ENCODE results near the gene LARP7. TPM values are rescaled to one million over a fixed set of nuclear protein-coding genes. Genes with fewer than 3 reads are reported as not detected.
"Not testable (repeated sequence)": the region's sequence is repeated elsewhere in the genome, so short reads cannot be mapped to it uniquely, and the experiment has no call there.

Gene LARP7
- polyA plus RNA-seq (2012; ENCODE audit: low read depth, missing spikeins): 47.4 TPM

DNA sequence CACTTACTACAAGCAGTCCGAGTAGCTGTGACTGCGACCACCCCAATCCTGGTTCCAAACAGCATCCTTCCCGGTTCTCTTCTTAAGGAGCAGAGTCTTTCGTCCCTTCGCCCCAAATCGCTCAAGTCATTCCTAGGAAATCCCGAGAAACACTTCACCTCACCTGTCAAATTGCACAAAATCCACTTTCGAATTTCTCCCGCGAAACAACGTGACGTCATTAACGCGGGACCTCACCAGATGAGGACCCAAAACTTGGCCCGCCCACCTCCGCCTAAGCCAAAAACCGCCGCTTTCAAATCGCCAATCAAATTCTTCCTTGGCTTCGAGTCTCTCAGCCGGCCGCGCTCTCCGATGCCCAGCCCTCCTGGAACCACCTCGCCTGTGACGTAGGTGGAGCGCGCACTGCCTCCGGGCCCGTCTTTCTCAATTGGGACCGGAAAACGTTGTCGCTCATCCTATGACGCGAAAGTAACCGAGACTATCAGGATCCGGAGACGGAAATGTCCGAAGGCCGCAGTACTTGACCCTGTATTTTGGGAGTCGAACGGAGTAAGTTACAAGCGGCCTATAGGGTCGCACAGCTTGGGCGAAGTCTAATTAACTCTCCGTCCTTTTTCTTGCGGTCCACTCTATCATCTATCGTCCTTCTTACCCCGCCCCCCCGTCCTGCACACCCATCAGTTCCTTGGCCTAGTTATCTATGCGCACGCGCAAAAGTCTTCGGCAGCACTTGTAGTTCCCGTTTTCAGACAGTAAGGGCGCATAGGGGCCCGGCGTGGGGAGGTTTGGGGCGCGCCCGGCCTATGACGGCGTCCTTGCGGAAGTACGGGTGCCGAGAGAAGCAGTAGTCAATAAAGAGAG is at the start of gene LARP7, which contains the start of gene ZGRF1:
LARP7 (plus strand) TSS at position 456 of the 864 bp plus-strand sequence. CDS start 7,527 bp downstream, outside the sequence.
ZGRF1 (minus strand) TSS at position 222 of the 864 bp plus-strand sequence. CDS start 3,733 bp downstream, outside the sequence.
- FAIRE-seq (peak; percentile 98), DNase-seq (ENCODE audit: insufficient read length, low spot score) (peak; percentile 62)
- TF ChIP-seq POLR2A (IDR thresholded peaks at IDR 0.05; ENCODE audit: low read depth, low read length) (peak; percentile 67; the same call in 1 of the 2 replicates), TAF1 (IDR thresholded peaks at IDR 0.05; ENCODE audit: low read depth, low read length) (0 out of 2 replicates have a peak, but pooled peaks have one; percentile 25), POLR2AphosphoS5 (IDR thresholded peaks at IDR 0.05; ENCODE audit: low read depth, low read length) (peak; percentile 65), PAX5 (IDR thresholded peaks at IDR 0.05; ENCODE audit: insufficient read depth, low read length, severe bottlenecking) (no peak), POU2F2 (IDR thresholded peaks at IDR 0.05; ENCODE audit: low read depth, low read length) (peak; percentile 33; the same call in 1 of the 2 replicates), SPI1 (IDR thresholded peaks at IDR 0.05; ENCODE audit: low read depth, low read length) (peak; percentile 50)

DNA sequence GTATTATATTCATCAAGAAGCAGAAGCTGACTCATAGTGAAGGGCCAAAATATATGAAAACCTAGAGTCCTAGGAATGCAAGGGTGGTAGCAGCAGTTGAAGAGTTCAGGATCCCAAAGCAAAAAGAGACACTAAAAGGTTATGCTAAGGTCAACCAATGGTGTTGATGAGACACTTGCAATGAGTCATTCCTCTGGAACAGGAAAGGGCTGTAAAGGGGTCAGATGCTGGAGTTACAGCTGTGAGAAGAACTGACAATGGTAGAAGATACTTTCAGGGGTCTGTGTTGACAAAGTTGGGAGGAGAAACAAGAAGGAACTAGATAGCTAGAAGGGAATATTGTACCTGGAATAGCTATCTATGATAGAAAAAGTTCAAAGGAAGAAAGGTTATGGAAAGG is 47.7 kb upstream of the LARP7 start:
- DNase-seq (ENCODE audit: insufficient read length, low spot score): no peak
- FAIRE-seq: no peak
- TF ChIP-seq POLR2A (IDR thresholded peaks at IDR 0.05; ENCODE audit: low read depth, low read length) (no peak), PAX5 (IDR thresholded peaks at IDR 0.05; ENCODE audit: insufficient read depth, low read length, severe bottlenecking) (no peak), POLR2AphosphoS5 (IDR thresholded peaks at IDR 0.05; ENCODE audit: low read depth, low read length) (no peak), SPI1 (IDR thresholded peaks at IDR 0.05; ENCODE audit: low read depth, low read length) (no peak), POU2F2 (IDR thresholded peaks at IDR 0.05; ENCODE audit: low read depth, low read length) (no peak), TAF1 (IDR thresholded peaks at IDR 0.05; ENCODE audit: low read depth, low read length) (no peak)

DNA sequence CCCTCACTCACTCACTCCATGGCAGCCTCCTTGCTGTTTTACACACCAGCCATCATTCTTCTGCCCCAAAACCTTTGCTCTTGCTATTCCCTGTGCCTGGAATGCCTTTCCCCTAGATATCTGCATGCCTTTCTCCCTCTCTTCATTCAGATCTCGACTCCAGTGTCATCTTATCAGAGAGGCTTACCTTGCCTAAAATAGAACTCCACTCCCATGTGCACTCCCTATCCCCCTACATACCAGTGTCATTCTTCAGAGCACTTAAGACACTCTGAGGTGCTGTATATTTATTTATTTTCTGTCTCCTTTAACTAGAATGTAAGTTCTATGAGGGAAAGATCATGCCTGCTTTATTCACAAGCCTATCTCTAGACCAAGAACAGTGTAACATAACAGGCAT is 45.4 kb upstream of the LARP7 start:
- FAIRE-seq (no peak), DNase-seq (ENCODE audit: insufficient read length, low spot score) (no peak)
- TF ChIP-seq POLR2A (IDR thresholded peaks at IDR 0.05; ENCODE audit: low read depth, low read length): no peak
- no peak for TF ChIP-seq POLR2AphosphoS5 (IDR thresholded peaks at IDR 0.05; ENCODE audit: low read depth, low read length)
- TF ChIP-seq SPI1 (IDR thresholded peaks at IDR 0.05; ENCODE audit: low read depth, low read length): no peak
- TF ChIP-seq POU2F2 (IDR thresholded peaks at IDR 0.05; ENCODE audit: low read depth, low read length): no peak
- TF ChIP-seq PAX5 (IDR thresholded peaks at IDR 0.05; ENCODE audit: insufficient read depth, low read length, severe bottlenecking): no peak
- TF ChIP-seq TAF1 (IDR thresholded peaks at IDR 0.05; ENCODE audit: low read depth, low read length): no peak

- DNase-seq (ENCODE audit: insufficient read length, low spot score) (no peak), FAIRE-seq (no peak)
- TF ChIP-seq SPI1 (IDR thresholded peaks at IDR 0.05; ENCODE audit: low read depth, low read length) (no peak), POLR2AphosphoS5 (IDR thresholded peaks at IDR 0.05; ENCODE audit: low read depth, low read length) (no peak), TAF1 (IDR thresholded peaks at IDR 0.05; ENCODE audit: low read depth, low read length) (no peak), PAX5 (IDR thresholded peaks at IDR 0.05; ENCODE audit: insufficient read depth, low read length, severe bottlenecking) (no peak), POLR2A (IDR thresholded peaks at IDR 0.05; ENCODE audit: low read depth, low read length) (no peak), POU2F2 (IDR thresholded peaks at IDR 0.05; ENCODE audit: low read depth, low read length) (no peak)
These were observed 44.2 kb upstream of the LARP7 start for GRCh38 chr4:112592717-112593116.

- DNase-seq (ENCODE audit: insufficient read length, low spot score) (no peak), FAIRE-seq (no peak)
These were observed 43.4 kb upstream of the LARP7 start for GRCh38 chr4:112593438-112594133.

GRCh38 chr4:112594993-112595392 is 42.0 kb upstream of the LARP7 start:
- TF ChIP-seq POLR2A (IDR thresholded peaks at IDR 0.05; ENCODE audit: low read depth, low read length): no peak
- FAIRE-seq (no peak), DNase-seq (ENCODE audit: insufficient read length, low spot score) (no peak)

More at GRCh38 chr4:112593438-112594133, 43.4 kb upstream of the LARP7 start:
- TF ChIP-seq SPI1 (IDR thresholded peaks at IDR 0.05; ENCODE audit: low read depth, low read length): peak; percentile 97
- no peak for TF ChIP-seq POLR2A (IDR thresholded peaks at IDR 0.05; ENCODE audit: low read depth, low read length)

DNA sequence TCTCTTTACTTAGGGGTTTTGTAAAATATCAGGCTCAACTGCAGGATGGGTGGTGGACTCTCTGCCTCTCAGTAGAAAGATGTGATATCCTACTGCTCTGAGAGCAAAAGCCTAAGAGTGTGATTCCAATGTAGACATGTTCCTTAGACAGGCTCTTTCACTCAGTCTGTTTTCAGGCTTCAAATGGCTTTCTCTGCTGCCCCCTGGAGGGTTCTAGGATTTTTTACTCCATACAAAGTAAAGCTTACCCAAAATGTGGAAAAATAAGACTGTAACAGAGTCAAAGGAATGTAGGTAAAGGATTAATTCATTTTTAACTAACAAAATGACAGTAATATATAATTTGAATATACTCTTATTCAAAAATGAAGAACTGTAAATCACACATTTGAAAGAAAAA is 32.4 kb upstream of the LARP7 start:
- FAIRE-seq (peak; percentile 9), DNase-seq (ENCODE audit: insufficient read length, low spot score) (no peak)
- TF ChIP-seq POLR2AphosphoS5 (IDR thresholded peaks at IDR 0.05; ENCODE audit: low read depth, low read length): no peak
- no peak for TF ChIP-seq POU2F2 (IDR thresholded peaks at IDR 0.05; ENCODE audit: low read depth, low read length)
- TF ChIP-seq TAF1 (IDR thresholded peaks at IDR 0.05; ENCODE audit: low read depth, low read length): no peak
- TF ChIP-seq SPI1 (IDR thresholded peaks at IDR 0.05; ENCODE audit: low read depth, low read length): no peak
- TF ChIP-seq PAX5 (IDR thresholded peaks at IDR 0.05; ENCODE audit: insufficient read depth, low read length, severe bottlenecking): no peak
- no peak for TF ChIP-seq POLR2A (IDR thresholded peaks at IDR 0.05; ENCODE audit: low read depth, low read length)

DNA sequence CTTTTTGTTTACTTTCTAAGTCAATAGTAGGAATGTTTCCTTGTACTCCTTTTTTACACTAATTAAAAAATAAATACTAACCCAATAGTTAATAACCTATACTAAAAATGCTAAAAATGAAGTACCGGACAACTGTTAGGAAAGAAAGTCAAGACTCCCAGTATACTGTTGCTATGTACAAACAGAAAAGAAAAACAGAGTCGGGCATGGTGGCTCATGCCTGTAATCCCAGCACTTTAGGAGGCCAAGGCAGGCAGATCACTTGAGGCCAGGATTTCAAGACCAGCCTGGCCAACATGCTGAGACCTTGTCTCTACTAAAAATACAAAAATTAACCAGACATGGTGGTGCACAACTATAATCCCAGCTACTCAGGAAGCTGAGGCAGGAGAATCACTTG is 24.1 kb upstream of the LARP7 start:
- DNase-seq (ENCODE audit: insufficient read length, low spot score); FAIRE-seq: not testable (repeated sequence)

- DNase-seq (ENCODE audit: insufficient read length, low spot score): no peak
- TF ChIP-seq POU2F2 (IDR thresholded peaks at IDR 0.05; ENCODE audit: low read depth, low read length): no peak
- no peak for FAIRE-seq
These were observed 20.0 kb upstream of the LARP7 start for GRCh38 chr4:112616984-112617383.

DNA sequence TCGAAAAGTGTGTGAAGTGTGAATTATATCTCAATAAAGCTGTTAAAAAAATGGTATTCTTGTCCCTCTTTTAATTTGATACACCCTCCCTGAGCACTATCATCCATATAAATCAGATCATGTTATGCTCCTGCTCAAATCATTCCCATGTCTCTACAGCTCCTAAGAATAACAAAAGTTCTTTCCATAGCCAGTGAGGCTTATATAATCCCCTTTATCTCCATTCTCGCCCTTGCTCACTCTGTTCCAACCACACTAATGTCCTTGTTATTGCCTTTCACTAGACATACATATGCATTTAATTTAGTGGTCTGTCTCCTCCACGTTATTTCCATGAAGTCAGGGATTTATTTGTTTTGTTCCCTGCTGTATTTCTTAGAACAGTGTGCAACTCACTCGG is 10.7 kb upstream of the LARP7 start:
- no peak for TF ChIP-seq POU2F2 (IDR thresholded peaks at IDR 0.05; ENCODE audit: low read depth, low read length)
- no peak for TF ChIP-seq POLR2A (IDR thresholded peaks at IDR 0.05; ENCODE audit: low read depth, low read length)
- TF ChIP-seq SPI1 (IDR thresholded peaks at IDR 0.05; ENCODE audit: low read depth, low read length): no peak
- no peak for TF ChIP-seq TAF1 (IDR thresholded peaks at IDR 0.05; ENCODE audit: low read depth, low read length)
- no peak for TF ChIP-seq PAX5 (IDR thresholded peaks at IDR 0.05; ENCODE audit: insufficient read depth, low read length, severe bottlenecking)
- FAIRE-seq (peak; percentile 66), DNase-seq (ENCODE audit: insufficient read length, low spot score) (no peak)
